ENCODE results near the gene PAH. TPM values are rescaled to one million over a fixed set of nuclear protein-coding genes. Genes with fewer than 3 reads are reported as not detected.
"Not testable (repeated sequence)": the region's sequence is repeated elsewhere in the genome, so short reads cannot be mapped to it uniquely, and the experiment has no call there.

The PAH gene
- polyA plus RNA-seq, 2 of the 4 experiments (the other 2 are of a cell fraction) = not detected

DNA sequence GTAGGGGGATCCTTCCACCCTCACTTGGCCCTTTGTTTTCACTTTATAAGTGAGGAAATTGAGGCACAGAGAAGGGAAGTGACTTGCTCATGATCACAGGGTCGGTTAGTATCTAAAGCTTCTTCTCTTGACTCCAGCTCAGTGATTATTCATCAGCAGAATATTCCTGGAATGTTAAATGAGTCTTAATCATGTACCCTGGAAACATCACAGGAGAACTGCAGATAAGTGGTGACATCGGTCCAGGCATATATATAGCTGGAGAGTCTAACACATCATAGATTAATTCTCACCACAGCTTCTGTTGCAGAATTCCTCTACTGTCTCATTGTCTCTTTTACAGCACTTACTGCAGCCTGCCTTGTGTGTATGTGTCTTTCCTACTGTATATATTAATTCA, 69.9 kb downstream of the PAH start (continued):
- TF ChIP-seq SREBF2 (IDR thresholded peaks at IDR 0.05) = no peak
- TF ChIP-seq CBX8 (IDR thresholded peaks at IDR 0.05) = no peak
- TF ChIP-seq RNF2 (IDR thresholded peaks at IDR 0.05; ENCODE audit: borderline replicate concordance, low read depth) = no peak
- no peak for TF ChIP-seq FOSB (CRISPR knock-in tag; IDR thresholded peaks at IDR 0.05)

DNA sequence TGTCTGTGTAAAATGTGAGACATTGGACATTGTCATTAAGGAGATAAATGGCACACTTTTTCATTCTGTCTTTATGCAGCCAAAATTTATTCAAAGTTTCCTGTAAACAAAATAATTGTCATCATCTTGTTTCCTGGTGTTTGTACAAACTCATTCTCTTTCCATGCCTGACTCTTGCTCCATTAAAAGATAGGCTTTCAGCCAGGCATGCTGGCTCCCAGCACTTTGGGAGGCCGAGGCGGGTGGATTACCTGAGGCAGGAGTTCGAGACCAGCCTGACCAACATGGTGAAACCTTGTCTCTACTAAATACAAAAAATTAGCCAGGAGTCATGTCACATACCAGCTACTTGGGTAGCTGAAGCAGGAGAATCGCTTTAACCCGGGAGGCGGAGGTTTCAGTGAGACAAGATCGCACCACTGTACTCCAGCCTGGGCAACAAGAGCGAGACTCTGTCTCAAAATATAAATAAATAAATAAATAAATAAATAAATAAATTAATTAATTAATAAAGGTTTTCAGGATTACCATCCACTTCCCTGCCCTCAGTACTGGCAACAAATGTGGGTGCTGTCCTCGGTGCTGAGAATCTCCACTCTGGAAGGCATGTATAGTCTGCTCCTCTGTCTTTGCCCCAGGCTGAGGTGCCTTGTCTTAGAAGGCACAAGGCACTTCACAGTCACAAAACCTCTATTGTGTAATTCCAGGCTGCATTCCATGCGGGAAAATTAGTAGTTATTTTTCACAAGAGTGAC, 83.2 kb downstream of the PAH start:
- ChIA-PET POLR2A (no interaction called here), CTCF (no interaction called here)
- H3K9me3 ChIP-seq = no peaks in the 10 kb centered on the region
- TF ChIP-seq MAZ (IDR thresholded peaks at IDR 0.05; ENCODE audit: borderline replicate concordance, low read depth, low read length) = no peak
- TF ChIP-seq, protein P1, sequence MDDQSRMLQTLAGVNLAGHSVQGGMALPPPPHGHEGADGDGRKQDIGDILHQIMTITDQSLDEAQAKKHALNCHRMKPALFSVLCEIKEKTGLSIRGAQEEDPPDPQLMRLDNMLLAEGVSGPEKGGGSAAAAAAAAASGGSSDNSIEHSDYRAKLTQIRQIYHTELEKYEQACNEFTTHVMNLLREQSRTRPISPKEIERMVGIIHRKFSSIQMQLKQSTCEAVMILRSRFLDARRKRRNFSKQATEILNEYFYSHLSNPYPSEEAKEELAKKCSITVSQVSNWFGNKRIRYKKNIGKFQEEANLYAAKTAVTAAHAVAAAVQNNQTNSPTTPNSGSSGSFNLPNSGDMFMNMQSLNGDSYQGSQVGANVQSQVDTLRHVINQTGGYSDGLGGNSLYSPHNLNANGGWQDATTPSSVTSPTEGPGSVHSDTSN (IDR thresholded peaks at IDR 0.05) = no peak
- TF ChIP-seq, protein P2, sequence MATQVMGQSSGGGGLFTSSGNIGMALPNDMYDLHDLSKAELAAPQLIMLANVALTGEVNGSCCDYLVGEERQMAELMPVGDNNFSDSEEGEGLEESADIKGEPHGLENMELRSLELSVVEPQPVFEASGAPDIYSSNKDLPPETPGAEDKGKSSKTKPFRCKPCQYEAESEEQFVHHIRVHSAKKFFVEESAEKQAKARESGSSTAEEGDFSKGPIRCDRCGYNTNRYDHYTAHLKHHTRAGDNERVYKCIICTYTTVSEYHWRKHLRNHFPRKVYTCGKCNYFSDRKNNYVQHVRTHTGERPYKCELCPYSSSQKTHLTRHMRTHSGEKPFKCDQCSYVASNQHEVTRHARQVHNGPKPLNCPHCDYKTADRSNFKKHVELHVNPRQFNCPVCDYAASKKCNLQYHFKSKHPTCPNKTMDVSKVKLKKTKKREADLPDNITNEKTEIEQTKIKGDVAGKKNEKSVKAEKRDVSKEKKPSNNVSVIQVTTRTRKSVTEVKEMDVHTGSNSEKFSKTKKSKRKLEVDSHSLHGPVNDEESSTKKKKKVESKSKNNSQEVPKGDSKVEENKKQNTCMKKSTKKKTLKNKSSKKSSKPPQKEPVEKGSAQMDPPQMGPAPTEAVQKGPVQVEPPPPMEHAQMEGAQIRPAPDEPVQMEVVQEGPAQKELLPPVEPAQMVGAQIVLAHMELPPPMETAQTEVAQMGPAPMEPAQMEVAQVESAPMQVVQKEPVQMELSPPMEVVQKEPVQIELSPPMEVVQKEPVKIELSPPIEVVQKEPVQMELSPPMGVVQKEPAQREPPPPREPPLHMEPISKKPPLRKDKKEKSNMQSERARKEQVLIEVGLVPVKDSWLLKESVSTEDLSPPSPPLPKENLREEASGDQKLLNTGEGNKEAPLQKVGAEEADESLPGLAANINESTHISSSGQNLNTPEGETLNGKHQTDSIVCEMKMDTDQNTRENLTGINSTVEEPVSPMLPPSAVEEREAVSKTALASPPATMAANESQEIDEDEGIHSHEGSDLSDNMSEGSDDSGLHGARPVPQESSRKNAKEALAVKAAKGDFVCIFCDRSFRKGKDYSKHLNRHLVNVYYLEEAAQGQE (IDR thresholded peaks at IDR 0.05) = peak; percentile 82
- TF ChIP-seq, protein P3, sequence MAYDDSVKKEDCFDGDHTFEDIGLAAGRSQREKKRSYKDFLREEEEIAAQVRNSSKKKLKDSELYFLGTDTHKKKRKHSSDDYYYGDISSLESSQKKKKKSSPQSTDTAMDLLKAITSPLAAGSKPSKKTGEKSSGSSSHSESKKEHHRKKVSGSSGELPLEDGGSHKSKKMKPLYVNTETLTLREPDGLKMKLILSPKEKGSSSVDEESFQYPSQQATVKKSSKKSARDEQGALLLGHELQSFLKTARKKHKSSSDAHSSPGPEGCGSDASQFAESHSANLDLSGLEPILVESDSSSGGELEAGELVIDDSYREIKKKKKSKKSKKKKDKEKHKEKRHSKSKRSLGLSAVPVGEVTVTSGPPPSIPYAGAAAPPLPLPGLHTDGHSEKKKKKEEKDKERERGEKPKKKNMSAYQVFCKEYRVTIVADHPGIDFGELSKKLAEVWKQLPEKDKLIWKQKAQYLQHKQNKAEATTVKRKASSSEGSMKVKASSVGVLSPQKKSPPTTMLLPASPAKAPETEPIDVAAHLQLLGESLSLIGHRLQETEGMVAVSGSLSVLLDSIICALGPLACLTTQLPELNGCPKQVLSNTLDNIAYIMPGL (CRISPR knock-in tag; IDR thresholded peaks at IDR 0.05; ENCODE audit: borderline replicate concordance) = no peak
- peak; percentile 57 for TF ChIP-seq ZC3H11A (IDR thresholded peaks at IDR 0.05)
- ATAC-seq (peak; percentile 58 to 66; a peak in 1 of 6 replicates), DNase-seq (ENCODE audit: low read depth in 1 of 2, low spot score in 1 of 2) (peak in 1 of 2 experiments; percentile 21), FAIRE-seq (no peak)
- WGBS (ENCODE audit: missing lambda C conversion rate) = 48% methylated on average over 10 of the region's 10 CpGs
- H3K27ac ChIP-seq = no peak overlapping the region
- H3K4me1 ChIP-seq = no peaks in the 10 kb centered on the region
- H3K4me2 ChIP-seq = no peak overlapping the region
- H3K4me3 ChIP-seq = no peak overlapping the region

DNA sequence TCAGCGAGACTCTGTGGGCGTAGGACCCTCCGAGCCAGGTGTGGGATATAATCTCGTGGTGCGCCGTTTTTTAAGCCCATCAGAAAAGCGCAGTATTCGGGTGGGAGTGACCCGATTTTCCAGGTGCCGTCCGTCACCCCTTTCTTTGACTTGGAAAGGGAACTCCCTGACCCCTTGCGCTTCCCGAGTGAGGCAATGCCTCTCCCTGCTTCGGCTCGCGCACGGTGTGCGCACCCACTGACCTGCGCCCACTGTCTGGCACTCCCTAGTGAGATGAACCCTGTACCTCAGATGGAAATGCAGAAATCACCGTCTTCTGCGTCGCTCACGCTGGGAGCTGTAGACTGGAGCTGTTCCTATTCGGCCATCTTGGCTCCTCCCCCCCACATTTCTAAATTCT, 84.2 kb downstream of the PAH start:
- H3K27ac ChIP-seq; DNase-seq (ENCODE audit: low read depth in 1 of 2, low spot score in 1 of 2); POLR2A ChIA-PET; FAIRE-seq; H3K4me1 ChIP-seq; H3K9me3 ChIP-seq; ATAC-seq: not testable (repeated sequence)
- CTCF ChIA-PET = interaction anchor here (0.9 kb wide), 1 partner anchor 16 kb away, joined by 3 read pairs; no protein-coding TSS in a partner anchor
- H3K4me3 ChIP-seq = peak overlapping the region; percentile 39; the same call in 2 of the 3 replicates
- peak overlapping the region; percentile 61 for H3K4me2 ChIP-seq
- WGBS (ENCODE audit: missing lambda C conversion rate) = 3% methylated on average over 24 of the region's 24 CpGs

DNA sequence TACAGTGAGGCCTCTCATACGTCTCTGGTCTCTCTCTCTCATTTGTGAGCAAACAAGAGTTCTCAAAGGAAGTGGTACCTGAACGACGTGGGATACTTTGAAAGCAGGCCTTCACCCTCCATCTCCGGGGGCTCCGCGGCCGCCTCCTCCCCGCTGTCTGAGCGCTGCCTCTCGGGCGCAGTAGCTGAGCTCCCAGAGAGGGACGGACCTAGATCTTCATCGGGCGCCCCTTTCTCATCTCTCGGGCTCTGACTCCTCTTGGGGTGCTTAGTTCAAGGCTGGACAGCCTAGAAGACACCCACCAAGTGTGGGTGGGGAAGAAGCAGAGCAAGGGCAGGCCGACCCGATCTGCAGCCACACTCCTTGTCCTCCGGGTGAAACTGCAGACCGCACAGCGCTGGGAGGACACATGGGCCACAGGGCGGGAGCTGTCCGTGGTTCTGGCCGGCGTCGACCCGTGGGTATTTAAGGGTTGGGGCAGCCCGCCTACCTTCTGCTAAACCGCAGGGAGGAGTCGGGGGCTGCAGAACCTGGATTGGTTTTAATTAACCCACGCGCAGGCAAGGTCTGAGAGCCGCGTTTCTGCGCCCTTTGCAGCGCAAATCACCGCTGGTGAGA, 92.7 kb downstream of the PAH start:
- Histone ChIP-seq H3K9me3 (0 out of 3 replicates have a peak, but pooled peaks cover 3% of the 10 kb centered on the region), H3K4me3 (no peak overlapping the region), H3K4me2 (no peak overlapping the region), H3K27ac (no peak overlapping the region), H3K4me1 (no peaks in the 10 kb centered on the region)
- WGBS (ENCODE audit: missing lambda C conversion rate) = 23% methylated on average over 36 of the region's 36 CpGs
- POLR2A ChIA-PET = no interaction called here
- TF ChIP-seq, protein P4, sequence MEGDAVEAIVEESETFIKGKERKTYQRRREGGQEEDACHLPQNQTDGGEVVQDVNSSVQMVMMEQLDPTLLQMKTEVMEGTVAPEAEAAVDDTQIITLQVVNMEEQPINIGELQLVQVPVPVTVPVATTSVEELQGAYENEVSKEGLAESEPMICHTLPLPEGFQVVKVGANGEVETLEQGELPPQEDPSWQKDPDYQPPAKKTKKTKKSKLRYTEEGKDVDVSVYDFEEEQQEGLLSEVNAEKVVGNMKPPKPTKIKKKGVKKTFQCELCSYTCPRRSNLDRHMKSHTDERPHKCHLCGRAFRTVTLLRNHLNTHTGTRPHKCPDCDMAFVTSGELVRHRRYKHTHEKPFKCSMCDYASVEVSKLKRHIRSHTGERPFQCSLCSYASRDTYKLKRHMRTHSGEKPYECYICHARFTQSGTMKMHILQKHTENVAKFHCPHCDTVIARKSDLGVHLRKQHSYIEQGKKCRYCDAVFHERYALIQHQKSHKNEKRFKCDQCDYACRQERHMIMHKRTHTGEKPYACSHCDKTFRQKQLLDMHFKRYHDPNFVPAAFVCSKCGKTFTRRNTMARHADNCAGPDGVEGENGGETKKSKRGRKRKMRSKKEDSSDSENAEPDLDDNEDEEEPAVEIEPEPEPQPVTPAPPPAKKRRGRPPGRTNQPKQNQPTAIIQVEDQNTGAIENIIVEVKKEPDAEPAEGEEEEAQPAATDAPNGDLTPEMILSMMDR (IDR thresholded peaks at IDR 0.05) = no peak
- TF ChIP-seq, protein P2 (IDR thresholded peaks at IDR 0.05) = peak; percentile 93
- FAIRE-seq (no peak), ATAC-seq (peak; percentile 90 to 95), DNase-seq (ENCODE audit: low read depth in 1 of 2, low spot score in 1 of 2) (peak; percentile 27 to 38)
- CTCF ChIA-PET = no interaction called here
